ENCODE measurements around the gene ITGA8.

DNA sequence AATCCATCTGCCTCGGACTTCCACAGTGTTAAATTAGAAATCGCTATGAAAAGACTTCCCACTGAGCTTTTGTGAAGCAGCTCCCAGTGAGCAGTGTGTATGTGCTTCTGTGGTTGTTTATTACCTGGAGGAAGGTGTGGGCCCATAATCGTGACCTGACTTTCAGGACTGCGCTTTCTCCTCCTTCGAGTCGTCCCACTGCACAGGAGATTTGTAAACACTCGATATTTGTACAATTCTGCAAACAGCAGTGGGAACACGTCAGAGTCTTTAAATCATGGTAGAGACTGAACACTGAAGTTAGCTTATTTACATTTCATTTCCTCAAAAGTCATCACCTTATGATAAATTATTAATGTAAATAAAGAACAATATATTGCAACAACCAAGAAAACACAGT, 171.4 kb downstream of the ITGA8 start:
- TF ChIP-seq, protein P1, sequence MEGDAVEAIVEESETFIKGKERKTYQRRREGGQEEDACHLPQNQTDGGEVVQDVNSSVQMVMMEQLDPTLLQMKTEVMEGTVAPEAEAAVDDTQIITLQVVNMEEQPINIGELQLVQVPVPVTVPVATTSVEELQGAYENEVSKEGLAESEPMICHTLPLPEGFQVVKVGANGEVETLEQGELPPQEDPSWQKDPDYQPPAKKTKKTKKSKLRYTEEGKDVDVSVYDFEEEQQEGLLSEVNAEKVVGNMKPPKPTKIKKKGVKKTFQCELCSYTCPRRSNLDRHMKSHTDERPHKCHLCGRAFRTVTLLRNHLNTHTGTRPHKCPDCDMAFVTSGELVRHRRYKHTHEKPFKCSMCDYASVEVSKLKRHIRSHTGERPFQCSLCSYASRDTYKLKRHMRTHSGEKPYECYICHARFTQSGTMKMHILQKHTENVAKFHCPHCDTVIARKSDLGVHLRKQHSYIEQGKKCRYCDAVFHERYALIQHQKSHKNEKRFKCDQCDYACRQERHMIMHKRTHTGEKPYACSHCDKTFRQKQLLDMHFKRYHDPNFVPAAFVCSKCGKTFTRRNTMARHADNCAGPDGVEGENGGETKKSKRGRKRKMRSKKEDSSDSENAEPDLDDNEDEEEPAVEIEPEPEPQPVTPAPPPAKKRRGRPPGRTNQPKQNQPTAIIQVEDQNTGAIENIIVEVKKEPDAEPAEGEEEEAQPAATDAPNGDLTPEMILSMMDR (optimal IDR thresholded peaks at IDR 0.05 in 1 of 3, IDR thresholded peaks at IDR 0.05 in 1 of 3, conservative IDR thresholded peaks at IDR 0.05 in 1 of 3; ENCODE audit: extremely low read depth in 1 of 3, insufficient read depth in 2 of 3, low read length in 3 of 3): no peak
- no peak for TF ChIP-seq EZH2 (IDR thresholded peaks at IDR 0.05; ENCODE audit: low read length)
